ENCODE measurements around the gene CMTM1. TPM values are rescaled to one million over a fixed set of nuclear protein-coding genes. Genes with fewer than 3 reads are reported as not detected.

CMTM1 gene
- total RNA-seq, 3 donors from 2014 or later = 3.1 to 6.1 (median 4.8) TPM

DNA sequence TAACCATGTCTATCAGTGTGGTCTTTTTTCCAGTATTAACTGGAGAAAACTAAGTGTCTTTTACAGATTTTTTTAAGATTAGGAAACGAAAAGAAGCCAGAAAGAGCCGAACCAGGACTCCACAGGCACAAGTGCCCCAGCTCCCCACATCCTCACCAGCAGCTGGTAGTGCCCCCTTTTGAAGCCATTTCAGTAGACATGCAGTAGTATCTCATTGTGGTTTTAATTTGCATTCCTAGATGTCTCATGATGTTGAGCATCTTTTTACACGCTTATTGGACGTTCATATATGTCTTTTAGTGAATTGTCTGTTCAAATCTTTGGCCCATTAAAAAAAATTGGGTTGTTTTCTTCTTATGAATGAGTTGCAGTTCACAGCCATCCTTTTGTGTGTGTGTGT lies 33.5 kb downstream of the CMTM1 start:
- no peaks in the 10 kb centered on the region for H3K9me3 ChIP-seq
- TF ChIP-seq CTCF (IDR thresholded peaks at IDR 0.05) = no peak
- ATAC-seq = no peak
- no peaks in the 10 kb centered on the region for H3K36me3 ChIP-seq (ENCODE audit: low read depth)
- H3K4me3 ChIP-seq = no peak overlapping the region
- intact Hi-C loops (cut with DNase I, micrococcal nuclease) = loop anchor here in 1 of 2 donors (10.0 kb wide), 1 partner anchor 195 kb away; no protein-coding TSS in a partner anchor
- peaks cover under 1% of the 10 kb centered on the region for H3K4me1 ChIP-seq (ENCODE audit: low read depth)
- DNase-seq = no peak

DNA sequence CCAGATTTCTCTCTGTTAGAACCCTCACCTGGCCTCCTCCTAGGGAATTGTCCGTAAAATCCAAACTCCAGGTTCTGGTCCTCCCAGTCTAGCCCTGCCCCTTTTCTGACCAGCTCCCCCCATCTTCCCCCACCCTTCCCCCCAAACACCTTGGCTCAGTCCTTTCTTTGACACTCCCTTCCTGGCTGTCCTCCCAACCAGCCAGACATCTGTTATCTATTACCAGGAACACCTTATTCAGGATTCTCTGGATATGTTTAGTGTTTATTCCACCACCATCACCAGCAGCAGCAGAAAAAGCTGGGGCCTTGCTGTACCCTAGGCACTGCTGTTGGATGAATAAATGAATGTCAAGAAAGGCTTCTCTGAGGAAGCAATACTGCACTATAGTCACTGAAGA lies 34.2 kb downstream of the CMTM1 start:
- ATAC-seq = no peak
- H3K36me3 ChIP-seq (ENCODE audit: low read depth) = no peaks in the 10 kb centered on the region
- TF ChIP-seq CTCF (IDR thresholded peaks at IDR 0.05) = no peak
- peaks cover 5% of the 10 kb centered on the region for H3K4me1 ChIP-seq (ENCODE audit: low read depth)
- no peaks in the 10 kb centered on the region for H3K9me3 ChIP-seq
- no peak for DNase-seq
- no peak overlapping the region for H3K4me3 ChIP-seq
- intact Hi-C loops (cut with DNase I, micrococcal nuclease) = loop anchor here in 1 of 2 donors (10.0 kb wide), 1 partner anchor 196 kb away; no protein-coding TSS in a partner anchor

- no peaks in the 10 kb centered on the region for H3K9me3 ChIP-seq
- H3K36me3 ChIP-seq (ENCODE audit: low read depth) = no peaks in the 10 kb centered on the region
- intact Hi-C loops (cut with DNase I, micrococcal nuclease) = loop anchor here in 1 of 2 donors (10.0 kb wide), 1 partner anchor 197 kb away; no protein-coding TSS in a partner anchor
- H3K4me1 ChIP-seq (ENCODE audit: low read depth) = peaks cover 13% of the 10 kb centered on the region
- DNase-seq (no peak), ATAC-seq (no peak)
- H3K4me3 ChIP-seq = no peak overlapping the region
- no peak for TF ChIP-seq CTCF (IDR thresholded peaks at IDR 0.05)
Measured at GRCh38 chr16:66601471-66601870, 35.2 kb downstream of the CMTM1 start.

DNA sequence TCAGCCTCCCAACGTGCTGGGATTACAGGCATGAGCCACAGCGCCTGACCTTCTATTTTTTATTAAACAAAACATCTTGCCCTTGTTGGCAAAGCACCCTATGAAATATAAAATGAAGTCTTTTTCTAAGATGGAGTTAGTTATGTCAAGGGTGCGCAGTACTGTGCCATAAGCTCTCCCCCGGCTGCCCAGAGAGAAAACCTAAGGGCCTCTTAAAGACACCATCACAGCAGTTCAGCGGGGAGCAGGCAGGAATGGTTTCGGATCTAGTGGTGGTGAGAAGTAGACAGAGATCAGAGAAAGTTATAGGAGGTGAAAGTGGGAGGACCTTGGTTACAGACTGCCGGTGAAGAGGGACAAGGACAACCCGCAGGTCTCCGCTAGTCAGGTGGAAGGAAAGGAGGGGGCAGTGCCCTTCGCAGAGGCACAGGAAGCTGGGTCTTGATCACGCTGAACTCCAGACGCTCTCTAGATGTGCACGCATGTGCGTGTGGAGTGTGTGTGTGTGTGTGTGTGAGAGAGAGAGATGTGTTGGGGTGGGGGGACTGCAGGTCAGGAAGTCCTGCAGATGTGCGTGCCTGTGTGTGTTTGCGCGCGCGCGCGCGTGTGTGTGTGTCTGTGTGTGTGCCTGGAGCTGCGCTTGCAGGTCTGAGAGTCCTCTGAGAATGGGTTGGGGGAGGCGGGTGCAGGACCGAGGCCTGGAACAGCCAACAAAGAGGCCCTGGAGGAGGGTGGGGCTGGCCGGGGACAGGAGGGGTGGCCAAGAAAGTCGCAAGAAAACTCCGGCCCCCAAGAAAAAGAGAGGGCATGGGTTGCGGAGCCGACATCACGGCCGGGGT lies 37.5 kb downstream of the CMTM1 start:
- peak; percentile 50 to 88 (median 63) for DNase-seq
- ATAC-seq = peak; percentile 58
- no peak for TF ChIP-seq CTCF (IDR thresholded peaks at IDR 0.05)
- peak overlapping the region; percentile 34 for H3K4me3 ChIP-seq
- peaks cover 17% of the 10 kb centered on the region for H3K4me1 ChIP-seq (ENCODE audit: low read depth)
- no peaks in the 10 kb centered on the region for H3K36me3 ChIP-seq (ENCODE audit: low read depth)
- intact Hi-C loops (cut with DNase I, micrococcal nuclease) = loop anchor here in 1 of 2 donors (10.0 kb wide), 1 partner anchor 199 kb away; no protein-coding TSS in a partner anchor
- no peaks in the 10 kb centered on the region for H3K9me3 ChIP-seq

DNA sequence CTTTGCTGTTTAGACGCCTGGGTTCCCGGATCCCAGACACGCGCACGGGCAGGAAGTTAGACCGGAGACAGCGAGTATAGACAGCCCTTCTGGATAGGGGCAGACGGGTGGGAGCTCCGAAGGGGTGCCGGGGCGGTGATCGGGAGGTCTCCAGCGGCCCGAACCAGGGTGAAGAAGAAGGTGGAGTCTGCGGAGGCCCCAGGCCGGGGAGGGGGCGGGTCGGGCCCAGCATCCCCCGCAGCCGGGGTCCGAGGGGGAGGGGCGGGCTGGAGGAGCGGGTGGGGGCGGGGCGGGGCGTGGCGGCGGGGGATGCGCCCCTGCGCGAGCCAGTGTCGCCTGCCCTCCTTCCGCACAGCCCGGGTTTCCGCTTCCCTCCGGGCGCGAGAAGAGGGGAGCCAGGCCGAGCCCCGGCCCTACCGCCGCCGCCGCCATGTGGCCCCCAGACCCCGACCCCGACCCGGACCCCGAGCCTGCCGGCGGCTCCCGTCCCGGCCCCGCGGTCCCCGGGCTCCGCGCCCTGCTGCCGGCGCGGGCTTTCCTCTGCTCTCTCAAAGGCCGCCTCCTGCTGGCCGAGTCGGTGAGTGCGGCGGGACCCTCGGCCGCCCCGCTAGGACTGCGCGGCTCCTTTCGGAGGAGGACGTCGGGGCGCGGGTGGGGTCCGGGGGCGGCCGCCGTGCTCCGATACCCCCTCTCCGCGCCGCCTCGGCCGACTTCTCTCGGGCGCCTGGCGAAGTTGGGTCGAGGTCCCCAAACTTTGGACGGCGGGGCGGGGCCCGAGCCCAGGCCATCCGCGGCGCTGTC lies 38.3 kb downstream of the CMTM1 start, which contains the start of gene CMTM3:
Gene CMTM3, plus strand, starts transcription at position 329 of the 801 bp plus-strand sequence. Its CDS starts 102 bp downstream, at position 431.
- ATAC-seq (peak; percentile 71), DNase-seq (peak; percentile 62 to 78 (median 75))
- TF ChIP-seq CTCF (IDR thresholded peaks at IDR 0.05) = peak; percentile 60
- peaks cover 17% of the 10 kb centered on the region for H3K4me1 ChIP-seq (ENCODE audit: low read depth)
- H3K36me3 ChIP-seq (ENCODE audit: low read depth) = no peaks in the 10 kb centered on the region
- intact Hi-C loops (cut with DNase I, micrococcal nuclease) = loop anchor here in 1 of 2 donors (10.0 kb wide), 1 partner anchor 200 kb away; no protein-coding TSS in a partner anchor
- H3K4me3 ChIP-seq = peak within 1 kb of the TSS; percentile 34
- no peaks in the 10 kb centered on the region for H3K9me3 ChIP-seq
